KG1 (cell line): ENCODE measurements around the gene TTC31.

ENCODE experiments used
- DNase-seq: peaks from one replicate; lab custom pipeline; 2025; lab: John Stamatoyannopoulos, UW

Gene TTC31

DNA sequence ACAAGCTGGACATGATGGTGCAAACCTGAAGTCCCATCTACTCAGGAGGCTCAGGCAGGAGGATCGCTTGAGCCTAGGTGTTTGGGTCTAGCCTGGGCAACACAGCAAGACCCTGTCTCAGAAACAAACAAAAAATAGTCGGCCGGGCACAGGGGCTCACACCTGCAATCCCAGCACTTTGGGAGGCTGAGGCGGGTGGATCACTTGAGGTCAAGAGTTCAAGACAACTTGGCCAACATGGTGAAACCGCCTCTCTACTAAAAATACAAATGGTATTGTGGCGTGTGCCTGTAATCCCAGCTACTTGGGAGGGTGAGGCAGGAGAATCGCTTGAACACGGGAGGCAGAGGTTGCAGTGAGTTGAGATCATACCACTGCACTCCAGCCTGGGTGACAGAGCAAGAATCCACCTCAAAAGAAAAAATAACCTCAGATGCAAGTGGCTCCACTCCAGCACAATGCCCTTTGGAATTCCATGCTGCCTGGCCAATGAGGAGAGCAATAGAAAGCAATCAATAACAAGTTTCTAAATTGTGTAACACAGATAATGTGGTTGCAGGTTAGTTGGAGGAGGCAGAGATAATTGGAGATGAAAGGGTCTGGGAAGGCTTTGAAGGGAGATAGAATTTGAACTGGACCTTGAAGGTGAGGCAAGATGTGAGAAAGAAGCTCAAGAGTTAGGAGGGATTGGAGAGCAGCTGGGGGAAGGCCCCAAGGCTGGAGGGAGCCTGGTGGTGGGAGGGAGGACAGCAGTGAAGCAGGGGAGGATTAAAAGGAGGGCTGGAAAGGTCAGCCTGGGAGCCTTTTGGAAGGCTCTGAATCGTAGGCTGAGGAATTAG is 6.0 kb downstream of the TTC31 start:
- DNase-seq, result no peak

DNA sequence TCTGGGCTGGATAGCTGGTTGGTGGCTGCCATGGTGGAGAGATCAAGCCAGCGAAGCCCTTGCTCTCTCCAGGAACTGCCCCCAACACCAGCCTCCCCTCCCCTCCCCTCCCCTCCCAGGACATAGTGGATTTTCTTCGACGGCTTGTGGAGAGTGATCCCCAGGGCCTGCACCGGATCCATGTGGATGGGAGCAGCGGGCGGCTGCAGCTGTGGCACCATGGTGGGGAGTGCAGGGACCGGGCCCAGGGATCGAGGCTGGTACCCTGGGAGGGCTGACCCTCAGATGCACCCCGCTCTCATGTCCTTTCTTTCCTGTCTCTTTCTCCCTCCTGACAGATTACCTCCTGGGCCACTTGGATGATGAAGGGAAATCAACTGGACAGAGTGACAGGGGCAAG is 7.0 kb downstream of the TTC31 start:
- DNase-seq, result no peak

DNA sequence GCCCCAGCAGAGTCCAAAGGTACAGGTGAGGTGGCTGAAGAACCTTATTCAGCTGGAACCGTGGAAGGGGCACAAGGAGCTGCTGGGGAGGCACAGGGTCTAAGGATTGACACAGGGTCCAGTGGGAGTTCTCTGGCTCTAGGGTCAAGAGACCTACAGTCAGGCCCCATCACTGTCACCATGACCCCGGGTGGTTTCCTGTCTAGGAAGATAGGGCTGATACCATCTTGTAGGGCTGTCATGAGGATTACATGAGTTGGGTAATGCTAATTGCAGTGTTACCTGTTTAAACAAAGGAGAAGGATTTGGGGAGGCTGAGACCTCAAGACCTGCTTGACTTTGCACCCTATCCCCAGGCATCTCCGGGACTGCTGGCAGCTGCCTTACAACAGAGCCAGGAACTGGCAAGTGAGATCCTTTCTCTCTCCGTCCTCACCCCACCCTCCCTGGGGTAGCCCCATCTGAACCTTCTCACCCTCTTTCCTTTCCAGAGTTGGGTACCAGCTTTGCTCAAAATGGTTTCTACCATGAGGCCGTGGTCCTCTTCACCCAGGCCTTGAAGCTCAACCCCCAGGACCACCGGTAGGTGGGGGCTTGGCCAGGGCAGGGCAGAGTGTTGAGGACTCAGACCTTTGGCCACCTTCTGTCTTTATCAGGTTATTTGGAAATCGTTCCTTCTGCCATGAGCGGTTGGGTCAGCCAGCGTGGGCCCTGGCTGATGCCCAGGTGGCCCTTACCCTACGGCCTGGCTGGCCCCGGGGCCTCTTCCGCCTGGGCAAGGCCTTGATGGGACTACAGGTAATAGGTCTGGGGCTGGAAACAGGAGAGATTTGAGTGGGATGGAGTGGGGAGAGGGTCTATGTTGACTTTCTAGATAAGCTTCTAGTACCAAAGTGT is 9.0 kb downstream of the TTC31 start:
- DNase-seq, result no peak

DNA sequence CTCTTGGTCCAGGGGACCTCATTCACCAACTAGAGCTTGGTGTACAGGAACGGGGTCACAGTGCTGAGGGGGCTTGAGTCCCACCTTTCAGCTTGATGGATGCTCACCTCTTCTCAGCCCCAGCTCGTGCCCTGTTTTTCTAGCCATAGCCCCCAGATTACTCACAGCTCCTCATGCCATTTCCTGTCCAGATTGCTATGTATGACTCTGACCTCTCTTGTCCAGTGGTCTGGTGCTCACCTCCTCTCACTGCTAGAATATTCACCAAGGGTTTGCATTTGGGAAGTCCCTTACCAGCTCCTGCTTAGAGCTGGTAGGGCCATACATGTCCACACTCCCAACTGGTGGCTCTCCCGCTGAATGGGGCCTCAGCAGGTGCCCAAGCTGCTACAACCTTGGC is 10.7 kb downstream of the TTC31 start:
- DNase-seq, result no peak

DNA sequence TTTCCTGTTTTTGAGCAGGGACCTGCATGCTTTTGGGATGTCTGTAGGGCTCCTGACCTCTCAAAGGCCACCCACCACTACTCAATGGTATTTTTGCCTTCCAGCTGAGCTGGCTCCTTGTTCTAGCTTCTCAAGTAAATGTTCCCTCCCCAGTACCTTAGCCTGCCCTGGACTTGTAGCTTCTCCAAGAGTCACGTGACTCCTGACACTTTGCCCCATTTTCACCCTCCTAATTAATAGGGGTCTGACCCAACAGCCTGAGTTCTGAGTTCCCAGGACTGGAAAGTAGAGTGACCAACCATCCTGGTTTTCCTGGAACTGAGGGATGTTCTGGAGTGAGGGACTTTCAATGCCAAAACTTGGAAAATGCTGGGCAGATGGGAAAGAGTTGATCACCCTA is 12.6 kb downstream of the TTC31 start:
- DNase-seq, result no peak

DNA sequence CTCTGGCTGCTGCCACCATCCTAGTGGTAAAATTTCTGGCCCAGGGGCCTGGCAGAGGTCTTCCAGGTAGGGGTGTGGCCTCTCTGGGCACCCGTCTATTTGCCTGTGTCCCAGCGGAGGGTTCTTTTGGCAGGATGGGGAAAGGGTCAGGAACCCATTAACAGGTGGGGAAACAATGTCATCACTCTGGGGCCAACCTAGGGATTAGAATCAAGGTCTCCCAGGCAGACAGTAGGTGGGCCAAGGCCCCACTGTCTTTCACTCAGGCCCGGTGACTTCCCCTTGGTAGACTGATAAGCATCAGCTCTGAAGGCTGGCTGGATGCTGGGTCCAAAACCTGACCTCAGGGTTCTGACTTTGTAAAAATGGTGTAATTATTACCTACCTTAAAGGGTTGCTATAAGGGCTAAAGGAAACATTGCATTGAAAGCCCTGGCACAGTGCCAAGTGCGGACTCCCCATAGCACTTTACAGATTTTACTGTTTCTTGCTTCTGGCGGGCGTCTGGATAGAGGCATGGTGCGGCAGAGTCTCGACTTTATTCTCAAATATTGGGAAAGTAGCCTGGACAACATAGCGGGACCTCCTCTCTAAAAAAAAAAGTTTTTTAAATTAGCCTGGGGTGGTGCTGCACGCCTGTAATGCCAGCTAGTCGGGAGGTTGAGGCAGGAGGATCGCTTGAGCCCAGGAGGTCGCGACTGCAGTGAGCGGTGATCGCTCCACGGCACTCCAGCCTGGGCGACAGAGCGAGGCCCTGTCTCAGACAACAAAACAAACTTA is 14.3 kb downstream of the TTC31 start:
- DNase-seq, result no peak

DNA sequence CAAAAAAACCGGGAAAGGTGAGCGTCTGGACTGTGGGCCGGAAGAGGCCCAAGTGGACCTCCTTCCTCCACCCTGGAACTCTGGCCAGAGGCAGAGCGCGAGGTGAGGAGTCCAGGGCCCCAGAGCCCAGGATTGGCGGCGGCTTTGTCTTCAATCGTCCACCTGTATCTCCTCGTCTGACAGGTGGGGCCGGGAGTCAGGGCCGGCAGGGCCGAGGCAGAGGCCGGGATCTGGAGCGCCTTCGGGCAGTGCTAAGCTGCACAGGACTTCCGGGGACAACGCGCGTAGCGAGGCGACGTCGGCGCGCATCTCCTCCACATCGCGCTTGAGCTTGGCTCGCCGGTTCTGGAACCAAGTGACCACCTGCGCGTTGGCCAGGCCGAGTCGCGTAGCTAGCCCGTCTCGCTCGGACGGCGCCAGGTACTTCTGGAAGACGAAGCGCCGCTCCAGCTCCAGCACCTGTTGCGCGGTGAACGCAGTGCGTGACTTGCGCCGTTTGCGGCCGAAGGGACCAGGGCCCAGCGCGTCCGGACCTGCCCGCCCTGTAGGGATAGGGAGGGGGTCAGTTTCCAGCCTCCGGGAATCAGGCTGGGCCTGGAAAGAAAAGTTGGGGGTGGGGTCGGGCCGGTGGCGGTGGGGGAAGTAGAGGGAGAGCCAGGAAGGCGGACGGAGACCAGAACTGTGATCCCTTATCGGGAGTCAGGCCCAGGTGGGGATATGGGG is 15.1 kb downstream of the TTC31 start:
- DNase-seq, result no peak

DNA sequence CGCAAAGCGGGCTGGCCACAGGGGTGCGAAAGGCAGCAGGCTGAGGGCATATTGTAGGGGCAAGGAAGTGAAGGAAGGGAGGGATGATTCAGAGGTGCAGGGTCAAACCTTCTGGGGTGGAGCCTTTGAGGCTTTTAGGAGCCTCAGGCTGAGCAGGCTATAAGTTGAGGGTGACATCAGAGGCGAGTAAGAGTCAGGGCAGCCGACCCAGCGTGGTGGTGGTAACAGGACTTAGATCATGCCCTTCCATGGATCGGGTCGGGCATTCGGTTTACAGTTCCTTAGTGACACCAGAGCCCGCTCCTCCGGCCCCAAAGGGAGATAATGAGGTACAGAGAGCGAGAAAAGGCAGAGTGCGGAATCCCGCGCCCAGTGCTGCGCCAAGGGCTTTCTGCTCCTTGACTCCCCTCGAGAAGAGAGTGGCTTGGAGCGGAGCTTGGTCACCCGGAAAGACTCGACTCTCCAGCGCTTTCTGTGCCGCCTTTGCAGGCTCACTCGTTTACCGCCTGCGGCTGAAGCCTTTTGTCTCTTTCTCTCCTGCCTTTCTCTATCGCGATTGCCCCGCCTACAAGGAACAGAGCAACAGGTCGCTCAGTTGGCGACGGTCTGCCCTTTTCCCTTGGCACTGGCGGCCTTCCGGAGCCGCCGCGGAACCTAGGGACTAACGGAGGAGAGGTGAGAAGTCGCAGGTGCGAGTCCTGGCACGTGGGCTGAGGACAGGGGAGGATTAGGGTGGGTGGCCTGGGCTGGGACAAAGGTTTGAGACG is 15.8 kb downstream of the TTC31 start:
- no peak for DNase-seq

DNA sequence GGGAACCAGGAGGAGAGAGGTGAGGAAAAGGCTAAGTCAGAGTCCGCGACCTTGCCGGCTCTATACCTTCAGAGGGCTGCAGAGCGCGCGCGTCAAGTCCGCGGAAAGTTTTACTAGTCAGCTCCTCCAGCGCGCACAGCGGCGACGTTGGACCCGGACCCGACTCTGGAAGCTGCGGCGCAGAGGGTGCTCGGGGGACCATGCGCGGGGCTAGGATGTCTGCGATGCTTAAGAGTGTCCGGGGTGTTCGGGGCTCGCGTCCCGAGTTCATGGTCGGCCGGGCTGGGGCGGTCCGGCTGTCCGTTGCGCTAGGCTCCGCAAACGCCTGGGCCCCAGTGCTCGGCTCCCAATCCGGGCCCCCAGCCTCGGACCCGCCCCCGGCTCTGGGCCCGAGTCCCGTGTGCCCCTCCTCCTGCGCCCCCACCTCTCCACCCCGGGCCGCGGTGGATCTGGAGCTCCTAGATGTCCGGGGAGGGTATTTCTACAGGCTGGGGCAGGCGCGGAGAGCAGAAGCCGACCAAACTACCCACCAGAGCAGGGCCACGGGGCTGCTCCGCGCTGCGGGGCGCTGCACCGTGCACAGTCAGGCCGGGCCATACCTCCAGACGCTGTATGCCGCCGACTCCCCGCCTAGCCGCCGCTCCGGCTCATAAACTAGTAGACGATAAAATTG is 16.5 kb downstream of the TTC31 start, which contains the start of gene LBX2:
LBX2 (minus strand) TSS at position 337 of the 673 bp plus-strand sequence; CDS start at position 271, 66 bp downstream.
- DNase-seq, result peak; percentile 24

DNA sequence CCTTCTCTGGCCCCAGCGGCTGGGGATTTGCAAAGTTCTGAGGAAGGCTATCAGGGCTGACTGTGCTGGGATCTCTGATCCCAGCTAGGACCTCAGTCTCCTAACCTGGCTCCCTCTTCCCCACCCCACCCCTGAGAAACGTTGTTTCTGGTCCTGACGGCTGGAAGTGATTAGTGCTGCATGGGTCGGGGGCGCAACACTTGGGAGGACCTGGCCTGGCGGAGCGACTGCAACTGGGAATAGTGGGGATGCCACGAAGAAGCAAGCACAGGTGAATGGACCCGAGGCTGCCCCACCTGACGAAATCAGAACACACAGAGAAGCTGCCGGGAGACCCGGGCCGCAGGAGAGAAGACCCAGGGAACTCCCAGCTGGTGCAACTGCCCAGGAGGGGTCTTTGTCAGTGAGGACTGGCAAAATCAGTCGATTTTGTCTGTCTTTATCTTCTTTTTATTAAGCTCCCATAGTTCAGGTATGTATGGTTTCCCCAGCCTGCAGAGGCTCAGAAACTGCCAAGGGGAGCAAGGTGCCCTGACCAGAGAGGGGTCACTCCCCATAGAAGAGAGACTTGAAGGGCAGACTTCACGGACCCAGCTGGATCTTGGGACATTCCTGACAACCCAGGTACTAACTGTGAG is 17.2 kb downstream of the TTC31 start:
- no peak for DNase-seq

DNA sequence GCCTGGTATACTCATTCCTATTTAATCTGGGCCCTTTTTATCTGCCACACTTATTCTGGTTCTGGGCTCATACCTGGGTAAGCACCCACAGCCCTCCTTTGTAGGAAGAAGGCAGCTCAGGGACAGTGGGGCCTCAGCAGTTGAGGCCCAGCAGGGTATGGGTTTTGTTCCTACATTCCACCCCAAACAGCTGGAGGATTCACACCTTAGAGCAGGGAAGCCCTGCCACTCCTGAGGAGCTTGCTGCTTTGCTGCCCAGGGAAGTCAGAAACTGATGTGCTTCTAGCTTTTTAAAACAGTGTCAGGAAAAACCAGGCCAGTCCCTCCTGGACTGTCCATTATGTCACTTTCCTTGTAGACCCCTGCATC is 17.7 kb downstream of the TTC31 start:
- no peak for DNase-seq

DNA sequence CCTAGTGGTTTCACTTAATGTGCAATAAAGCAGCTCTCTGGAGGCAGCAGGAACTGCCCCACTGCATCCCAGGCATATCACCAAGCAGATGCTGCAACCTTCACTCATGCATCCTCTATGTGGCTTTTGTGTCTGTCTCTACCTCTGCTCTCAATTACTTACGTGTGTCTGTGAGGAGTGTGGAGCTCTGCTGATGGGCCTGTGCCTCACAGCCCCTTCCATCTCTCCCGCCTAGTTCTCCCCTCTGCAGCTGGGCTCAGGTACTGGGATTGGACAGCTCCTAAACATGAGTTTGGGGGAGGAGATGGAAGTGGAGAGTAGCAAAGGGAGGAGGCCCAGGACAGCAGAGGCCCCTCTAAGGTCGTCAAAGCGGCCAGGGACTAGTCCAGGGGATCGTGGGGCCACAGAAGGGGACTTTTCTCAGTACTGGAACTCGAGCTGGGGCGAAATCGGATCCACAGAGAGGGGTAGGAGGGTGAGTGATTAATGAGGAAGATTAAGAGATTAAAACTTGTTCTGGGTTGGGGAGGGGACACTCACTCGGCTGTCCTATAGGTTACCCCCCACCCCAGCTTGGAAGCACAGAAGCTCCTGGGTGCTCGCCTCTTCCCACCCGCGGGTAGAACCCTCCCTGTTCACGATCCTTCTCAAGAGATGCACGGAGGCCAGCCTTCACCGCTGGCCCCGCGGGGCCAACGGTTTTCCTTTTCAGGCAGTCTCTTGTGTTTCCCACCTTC is 18.6 kb downstream of the TTC31 start:
- DNase-seq, result no peak

DNA sequence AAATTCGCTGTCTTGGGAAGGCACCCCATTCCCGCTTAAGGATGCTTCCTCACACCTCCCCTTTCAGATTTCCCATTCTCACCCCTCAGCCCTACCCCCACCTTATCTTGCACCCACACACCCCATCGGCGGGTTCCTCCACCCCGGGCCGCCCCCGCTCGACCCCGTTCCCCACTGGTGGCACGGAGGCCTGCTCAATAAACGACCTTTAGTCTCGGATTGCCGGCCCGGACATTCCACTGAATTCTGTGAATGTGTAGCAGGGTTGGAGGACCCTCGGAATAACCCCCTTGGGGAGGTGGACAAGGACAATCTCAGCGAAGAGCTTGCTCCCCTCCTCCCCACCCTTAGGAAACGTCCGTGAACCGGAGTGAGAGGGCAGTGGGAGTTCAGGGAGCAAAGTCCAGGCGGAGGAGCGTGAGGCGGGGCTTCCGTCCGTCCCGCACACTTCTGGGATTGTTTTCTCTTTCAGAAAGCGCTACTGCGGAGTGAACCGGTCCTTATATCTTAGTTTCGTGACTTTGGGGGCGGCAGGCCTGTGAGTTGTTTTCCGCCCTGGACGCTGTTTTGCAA is 19.4 kb downstream of the TTC31 start:
- no peak for DNase-seq

DNA sequence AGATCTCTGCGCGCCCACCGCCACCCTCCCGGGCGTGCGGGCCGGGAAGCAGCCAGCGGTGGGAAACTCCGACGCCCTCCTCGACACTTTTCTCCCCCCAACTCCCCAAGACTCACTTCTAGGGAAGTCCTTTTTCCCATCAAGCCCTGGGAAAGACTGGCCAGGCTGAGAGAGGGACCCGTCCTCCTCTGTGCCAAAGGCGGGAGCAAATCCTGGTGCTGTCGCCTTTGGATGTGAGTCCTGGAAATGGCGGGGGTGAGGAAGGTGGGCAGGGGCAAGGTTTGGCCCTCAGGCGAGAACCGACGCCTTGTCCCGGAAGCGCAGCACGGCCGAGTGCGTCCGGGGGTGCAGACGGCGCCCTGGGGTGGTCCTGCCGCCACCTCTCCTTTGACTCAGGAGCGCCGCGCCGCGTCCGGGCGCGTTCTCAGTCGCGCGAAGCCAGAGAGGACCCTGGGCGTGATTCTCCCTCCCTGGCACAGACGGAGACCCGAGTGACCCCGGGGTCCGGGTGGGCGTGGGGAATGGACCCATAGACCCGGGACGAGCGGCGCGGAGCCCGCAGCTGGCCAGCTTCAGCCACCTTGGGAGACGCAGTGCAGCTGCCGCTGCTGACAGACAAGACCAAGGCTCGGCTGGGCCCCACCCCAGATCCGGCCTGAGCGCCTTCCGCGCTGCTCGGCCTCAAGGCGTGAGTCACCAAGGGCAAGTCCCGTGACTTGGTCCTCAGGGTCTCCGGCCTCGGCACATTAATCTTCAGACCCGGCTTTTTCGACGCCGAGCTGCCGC is 20.0 kb downstream of the TTC31 start:
- no peak for DNase-seq

DNA sequence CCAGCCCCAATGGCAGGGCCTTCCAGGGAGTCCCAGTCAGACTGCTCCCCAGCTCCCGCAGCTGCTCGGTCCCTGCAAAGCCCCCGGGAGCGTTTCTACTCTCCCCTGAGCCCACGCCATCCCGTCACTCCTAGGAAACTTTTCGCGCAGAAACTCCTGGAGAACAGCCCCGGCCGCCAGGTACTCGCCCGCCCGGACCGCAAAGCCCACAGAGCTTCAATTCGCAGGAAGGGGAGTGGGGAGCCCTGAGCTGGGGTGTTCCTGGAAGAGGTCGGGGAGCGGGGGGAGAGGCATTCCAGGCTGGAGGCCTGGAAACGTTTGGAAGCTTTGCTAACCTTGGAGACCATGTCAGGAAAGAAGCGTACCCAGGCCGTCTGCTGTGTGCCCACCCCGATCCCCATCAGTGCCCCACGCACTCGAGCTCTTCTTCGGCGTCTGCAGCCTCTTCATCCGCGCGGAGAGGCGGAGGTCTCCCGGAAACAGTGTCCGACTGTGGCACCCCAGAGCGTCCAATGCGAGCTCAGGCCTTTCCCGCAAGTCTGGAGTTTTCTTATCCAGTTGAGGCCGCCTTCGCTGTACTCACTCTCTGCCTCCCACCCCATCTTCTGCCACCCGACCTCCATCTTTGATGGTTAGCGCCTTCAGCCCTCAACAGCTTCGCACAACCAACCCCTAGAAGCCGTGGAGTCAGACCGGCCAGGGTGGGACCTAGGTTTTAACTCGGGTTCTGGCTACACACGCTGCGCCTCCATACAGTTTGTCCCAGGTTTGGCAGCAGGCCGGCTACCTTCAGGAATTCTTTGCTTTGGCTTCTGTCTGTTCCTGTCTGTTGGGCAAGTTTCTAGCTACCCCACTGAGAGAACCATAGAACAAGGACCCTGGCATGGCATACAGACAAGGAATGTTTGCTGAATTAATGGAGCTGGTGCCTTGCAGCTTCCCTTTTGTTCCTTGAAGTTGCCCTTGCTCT is 20.9 kb downstream of the TTC31 start:
- DNase-seq, result no peak

DNA sequence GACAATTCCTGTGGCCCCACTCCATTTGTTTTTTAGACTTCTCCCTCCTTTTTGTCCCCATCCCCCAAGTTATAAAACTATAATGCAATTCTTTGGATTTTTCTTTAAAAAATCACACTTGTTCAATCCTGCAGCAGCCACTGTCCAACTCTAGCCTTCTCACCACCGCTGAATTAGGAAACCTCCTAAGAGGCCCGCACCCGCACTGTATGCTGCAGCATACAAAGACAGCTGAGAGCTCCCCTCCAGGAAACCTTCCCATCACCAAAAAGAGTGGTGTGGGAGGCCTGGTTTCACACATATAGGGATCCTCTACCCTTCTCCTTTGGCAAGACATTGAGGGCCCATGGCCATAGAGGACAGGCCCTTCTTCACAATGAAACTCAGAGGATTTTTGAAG is 21.7 kb downstream of the TTC31 start:
- DNase-seq, result no peak
